ENCODE data around the gene LMLN.
"Not testable (repeated sequence)": the region's sequence is repeated elsewhere in the genome, so short reads cannot be mapped to it uniquely, and the experiment has no call there.

The LMLN gene, protein sequence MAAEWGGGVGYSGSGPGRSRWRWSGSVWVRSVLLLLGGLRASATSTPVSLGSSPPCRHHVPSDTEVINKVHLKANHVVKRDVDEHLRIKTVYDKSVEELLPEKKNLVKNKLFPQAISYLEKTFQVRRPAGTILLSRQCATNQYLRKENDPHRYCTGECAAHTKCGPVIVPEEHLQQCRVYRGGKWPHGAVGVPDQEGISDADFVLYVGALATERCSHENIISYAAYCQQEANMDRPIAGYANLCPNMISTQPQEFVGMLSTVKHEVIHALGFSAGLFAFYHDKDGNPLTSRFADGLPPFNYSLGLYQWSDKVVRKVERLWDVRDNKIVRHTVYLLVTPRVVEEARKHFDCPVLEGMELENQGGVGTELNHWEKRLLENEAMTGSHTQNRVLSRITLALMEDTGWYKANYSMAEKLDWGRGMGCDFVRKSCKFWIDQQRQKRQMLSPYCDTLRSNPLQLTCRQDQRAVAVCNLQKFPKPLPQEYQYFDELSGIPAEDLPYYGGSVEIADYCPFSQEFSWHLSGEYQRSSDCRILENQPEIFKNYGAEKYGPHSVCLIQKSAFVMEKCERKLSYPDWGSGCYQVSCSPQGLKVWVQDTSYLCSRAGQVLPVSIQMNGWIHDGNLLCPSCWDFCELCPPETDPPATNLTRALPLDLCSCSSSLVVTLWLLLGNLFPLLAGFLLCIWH

DNA sequence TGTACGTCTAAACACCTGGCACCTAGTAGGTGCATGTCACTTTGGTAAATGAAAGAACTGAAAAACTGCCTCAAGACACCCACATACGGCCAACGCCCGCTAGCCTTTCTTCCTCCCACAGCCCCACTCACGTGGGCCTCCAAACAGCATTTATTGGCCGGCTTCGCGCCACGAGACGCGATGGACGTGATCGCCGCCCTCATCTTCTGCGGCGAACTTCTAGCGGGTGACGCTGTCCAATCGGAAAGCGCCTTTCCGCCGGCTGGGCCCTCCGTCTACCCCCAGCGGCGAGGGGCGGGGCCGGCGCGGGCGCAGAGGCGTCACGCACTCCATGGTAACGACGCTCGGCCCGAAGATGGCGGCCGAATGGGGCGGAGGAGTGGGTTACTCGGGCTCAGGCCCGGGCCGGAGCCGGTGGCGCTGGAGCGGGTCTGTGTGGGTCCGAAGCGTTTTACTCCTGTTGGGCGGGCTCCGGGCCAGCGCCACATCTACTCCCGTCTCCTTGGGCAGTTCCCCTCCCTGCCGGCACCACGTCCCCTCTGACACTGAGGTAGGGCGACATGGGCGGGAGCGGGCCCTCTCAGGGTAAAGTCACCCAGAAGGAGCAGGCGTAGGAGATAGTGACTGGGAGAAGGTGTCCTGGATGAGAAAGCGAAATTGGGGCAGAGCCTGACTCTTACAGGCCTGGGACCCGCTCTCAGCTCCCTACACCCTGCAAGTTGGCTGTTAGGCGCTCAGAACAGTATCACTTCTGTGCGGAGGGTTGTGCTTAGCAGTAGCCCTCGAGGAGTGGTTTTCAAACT, at the start of gene LMLN:
Gene LMLN (plus strand): TSS at position 327 of the 803 bp plus-strand sequence. CDS start 29 bp downstream, at position 356.
- peak; percentile 93 for DNase-seq (ENCODE audit: low read depth)

DNA sequence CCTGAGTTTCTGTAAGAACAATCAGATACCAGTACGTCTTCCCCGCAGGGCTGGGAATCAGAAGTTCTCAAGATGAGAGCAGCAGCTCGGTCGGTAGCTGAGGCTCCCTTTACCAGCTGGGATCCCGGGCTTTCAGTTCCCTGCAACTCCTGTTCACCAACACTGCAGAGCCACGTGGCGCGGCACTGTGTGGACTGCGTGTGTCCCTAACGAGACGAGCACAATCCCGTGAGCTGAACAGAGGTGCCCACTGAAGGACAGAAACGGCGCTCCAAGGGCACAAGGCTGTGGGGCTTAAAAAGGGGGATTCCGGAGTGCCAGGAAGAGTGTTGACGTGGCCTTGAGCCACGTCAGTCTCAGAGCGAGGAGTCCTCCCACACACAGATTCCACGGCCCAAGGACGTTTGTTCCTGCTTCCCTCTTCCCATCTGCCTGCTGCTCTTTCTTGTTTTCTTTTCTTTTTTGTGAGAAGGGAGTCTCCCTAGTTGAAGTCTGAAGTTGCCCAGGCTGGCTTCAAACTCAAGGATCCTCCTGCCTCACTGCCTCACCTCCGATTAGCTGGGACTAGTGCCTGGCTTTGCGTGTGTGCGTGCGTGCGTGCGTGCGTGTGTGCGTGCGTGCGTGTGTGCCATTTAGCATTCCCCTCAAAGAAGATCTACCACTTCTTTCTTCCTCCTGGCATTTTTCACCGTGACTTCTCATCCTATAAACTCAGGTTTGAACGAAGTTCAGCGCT, 47.1 kb upstream of the LMLN start:
- DNase-seq (ENCODE audit: low read depth), result no peak

DNA sequence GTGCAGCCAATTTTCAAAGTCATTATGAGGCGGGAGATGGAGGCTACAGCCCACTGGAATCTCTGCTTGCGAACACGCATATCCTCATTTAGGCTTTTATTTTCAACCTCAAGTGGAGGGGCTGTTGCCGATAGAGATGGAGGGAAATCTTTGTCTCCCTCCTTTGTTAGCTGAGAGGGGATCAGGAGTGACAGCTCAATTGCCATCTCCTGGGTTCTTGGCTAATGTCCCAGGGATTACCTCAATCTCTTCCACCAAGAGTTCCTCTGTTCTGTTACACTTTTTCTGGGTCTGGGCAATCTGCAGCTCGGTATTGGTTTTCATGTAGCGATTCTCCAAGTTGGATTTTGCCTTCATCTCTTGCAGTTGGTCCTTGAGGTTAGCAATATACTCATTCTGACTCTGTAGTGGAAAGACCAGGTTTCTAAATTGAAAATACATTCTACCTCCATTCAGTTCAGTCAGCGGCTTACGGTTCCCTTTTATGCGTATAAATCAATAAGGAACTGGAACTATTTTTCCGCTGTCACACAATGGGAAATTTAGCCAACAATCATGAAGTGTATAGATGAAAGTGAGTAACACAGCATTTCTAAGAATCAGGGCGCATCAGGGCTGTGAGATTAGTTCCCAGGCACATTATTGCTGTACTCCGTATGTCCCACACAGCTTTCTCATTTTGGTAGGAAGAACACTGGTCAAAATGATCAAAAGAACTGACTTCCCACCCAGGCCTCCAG, 46.2 kb upstream of the LMLN start:
- no peak for DNase-seq (ENCODE audit: low read depth)

DNA sequence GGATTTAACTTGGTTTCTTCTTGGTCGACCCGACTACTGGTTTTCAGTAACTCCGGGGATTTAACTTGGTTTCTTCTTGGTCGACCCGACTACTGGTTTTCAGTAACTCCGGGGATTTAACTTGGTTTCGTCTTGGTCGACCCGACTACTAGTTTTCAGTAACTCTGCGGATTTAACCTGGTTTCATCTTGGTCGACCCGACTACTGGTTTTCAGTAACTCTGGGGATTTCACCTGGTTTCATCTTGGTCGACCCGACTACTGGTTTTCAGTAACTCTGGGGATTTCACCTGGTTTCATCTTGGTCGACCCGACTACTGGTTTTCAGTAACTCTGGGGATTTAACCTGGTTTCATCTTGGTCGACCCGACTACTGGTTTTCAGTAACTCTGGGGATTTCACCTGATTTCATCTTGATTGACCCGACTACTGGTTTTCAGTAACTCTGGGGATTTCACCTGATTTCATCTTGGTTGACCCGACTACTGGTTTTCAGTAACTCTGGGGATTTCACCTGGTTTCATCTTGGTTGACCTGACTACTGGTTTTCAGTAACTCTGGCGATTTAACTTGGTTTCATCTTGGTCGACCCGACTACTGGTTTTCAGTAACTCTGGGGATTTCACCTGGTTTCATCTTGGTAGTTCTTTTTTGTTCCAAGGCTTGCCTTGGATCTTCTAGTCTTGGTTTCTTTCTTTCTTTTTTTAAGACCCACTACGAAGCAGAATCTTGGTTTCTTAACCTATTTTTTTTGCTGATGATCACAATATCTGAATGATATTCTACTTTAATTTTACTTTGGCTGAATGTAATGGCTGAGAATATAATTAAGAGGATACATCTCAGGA, 38.4 kb upstream of the LMLN start:
- DNase-seq (ENCODE audit: low read depth), result not testable (repeated sequence)

DNA sequence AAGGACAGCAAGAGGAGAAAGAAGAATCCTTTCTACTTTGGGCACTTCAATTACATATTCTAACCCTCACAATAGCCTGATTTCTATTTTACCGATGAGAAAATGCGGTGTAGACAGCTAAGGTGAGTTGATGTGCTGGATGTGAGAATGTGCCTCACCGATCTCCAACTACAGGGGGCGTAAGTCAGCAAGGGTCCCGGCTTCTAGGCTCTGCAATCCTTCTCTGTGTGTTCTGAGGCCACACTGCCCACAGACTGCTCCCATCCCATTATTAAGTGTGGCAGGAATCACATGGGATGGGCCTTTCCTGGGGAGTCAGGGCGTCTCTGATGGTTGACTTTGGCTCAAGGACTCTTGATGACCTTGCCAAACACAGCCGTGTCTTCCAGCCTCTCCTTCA, 33.6 kb upstream of the LMLN start:
- no peak for DNase-seq (ENCODE audit: low read depth)

DNA sequence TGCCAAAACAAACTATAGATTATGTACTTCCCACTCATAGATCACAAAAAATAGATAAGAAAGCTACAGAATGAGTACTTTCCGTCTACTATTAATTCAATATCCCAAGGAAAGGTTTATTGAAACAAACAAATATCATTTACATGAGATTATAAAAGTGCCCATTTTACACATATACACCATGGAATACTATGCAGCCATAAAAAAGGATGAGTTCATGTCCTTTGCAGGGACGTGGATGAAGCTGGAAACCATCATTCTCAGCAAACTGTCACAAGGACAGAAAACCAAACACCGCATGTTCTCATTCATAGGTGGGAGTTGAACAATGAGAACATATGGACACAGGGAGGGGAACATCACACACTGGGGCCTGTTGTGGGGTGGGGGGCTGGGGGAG, 32.4 kb upstream of the LMLN start:
- DNase-seq (ENCODE audit: low read depth), result not testable (repeated sequence)

DNA sequence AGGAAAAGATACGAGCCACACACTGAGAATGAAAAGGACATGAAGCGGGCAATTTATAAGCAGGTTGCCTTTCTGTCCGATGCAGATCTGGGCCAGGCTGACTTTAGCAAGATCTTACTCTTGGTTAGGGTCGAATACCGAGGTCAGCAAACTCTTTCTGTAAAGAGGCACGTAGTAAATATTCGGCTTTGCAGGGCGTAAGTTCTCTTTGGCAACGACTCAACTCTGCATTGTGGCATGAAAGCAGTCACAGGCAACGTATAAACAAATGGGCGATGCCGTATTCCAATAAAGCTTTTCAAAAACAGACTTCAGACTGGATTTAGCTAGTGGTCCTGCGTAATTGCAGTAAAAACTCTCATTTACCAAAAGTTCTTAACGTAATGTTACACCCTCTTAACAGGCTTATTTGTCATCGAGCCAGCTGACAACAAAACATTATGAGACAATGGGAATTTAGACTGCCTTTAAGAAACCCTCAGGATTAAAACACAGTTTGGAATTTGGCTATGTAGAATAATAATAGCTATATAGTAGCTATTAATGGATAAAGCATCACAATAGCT, 23.1 kb upstream of the LMLN start:
- DNase-seq (ENCODE audit: low read depth), result no peak

DNA sequence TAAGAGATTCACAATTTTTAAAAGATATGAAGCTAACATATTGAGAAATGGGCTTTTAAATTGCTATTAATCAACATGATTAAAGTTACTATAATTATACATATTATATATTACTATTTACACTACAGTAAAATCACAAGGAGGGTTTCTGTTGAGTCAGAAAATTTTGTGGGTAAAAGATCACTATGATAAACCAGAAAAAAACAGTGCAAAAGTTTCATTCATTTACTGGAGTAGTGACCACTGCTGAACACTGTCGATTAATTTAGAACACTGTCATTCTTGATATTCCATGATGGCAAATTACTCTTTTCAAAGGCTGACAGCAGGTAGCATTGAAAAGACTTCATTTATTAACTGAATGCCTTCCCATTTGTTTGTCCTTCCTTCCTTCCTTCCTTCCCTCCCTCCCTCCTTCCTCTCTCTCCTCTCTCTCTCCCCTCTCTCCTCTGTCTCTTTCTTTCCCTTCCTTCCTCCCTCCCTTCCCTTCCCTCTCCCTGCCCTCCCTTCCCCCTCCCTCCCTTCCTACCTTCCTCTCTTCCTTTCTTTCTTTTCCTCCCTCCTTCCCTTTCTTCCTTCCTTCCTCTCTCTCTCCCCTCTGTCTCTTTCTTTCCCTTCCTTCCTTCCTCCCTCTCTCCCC, 19.2 kb upstream of the LMLN start:
- no peak for DNase-seq (ENCODE audit: low read depth)

DNA sequence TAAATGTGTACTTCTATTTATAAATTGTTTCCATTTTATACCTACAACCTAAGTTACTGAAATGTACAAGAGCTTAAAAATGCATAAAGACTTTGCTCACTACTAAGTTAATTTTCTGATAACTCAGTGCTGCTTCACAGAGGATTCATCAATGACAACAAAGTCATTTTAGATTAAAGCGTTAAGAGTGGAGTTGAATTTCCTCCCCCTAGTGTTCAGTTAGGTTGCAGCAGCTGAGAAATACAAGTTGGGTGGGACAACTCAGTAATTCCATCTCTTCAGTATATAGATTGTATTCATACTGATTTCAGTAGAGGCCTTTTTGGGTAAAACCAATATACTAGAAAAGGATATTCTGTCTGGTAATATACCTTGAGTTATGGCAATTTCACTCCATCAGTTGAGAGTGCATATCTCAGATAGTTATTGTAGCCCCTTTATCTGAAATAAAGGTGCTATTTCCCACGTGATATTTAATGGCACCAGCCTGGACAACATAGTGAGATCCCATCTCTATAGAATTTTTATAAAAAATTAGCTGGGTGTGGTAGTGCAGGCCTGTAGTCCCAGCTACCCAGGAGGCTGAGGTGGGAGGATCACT, 17.0 kb upstream of the LMLN start:
- no peak for DNase-seq (ENCODE audit: low read depth)

DNA sequence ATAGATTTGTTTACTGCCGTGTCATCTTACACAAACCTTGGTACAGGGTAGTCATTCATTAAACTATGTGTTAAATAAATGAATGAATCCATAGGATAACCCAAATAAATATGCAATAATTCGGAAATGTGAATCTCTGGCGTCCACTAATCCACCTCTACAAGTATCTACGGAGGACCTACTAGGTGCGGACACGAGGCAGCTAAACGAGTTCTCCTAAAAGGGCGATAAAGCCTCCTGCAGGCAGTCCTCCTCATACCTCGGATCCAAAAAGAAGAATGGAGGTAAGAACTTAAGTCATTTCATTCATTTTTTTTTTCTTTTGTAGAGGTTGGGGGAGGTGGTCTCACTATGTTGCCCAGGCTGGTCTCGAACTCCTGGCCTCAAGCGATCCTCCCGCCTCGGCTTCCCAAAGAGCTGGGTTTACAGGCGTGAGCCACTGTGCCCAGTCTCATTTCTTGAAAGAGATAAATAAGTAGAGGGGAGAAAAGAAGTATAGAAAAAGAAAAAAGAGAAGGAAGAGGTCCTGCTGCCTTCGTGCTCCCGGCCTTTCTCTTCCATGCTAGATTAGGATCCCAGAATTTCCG, 10.7 kb upstream of the LMLN start:
- no peak for DNase-seq (ENCODE audit: low read depth)

DNA sequence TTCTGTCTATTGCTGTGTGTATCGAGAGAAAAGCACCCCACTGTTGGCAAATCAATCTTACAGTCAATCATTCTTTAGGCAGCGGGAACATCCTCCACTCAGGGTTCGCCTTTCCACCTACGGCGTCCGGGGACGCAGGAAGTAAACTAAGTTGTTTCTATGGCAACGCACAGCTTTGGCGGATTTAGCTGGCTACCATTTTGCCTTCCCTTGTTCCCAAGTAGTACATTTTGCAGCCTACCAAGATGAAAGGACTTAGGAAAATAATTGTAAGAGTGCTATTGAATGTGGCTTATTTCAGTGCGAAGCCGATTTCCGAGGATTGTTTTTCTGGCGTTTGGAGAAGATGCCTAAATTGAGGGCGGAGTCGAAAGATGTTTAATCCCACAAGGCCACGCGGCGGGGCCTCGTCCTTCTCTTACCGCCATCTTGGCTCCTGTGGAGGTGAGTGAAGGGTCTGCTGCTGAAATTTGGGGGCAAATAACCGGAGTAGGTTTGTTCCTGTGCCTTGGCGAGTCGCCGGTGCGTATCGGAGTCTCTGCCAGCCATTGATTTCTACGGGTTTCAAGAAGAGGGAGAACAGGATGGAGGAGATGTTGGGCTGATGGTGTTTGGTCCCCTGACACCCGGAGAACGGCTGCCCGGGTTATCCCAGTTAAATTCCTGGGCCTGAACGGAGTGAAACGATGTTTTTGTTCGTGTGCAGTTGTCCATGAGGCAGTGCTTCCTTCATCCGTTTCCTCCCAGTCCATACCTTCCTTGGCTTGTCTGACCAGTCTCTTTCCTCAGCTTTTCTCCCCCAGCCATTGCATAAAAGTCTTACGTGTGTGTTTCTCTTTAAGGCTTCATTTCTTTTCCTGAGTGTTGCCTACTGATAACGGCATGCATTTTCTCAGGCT, 10.0 kb upstream of the LMLN start, which contains the start of gene RPL35A:
Gene RPL35A (plus strand): TSS at position 413 of the 899 bp plus-strand sequence. CDS start 778 bp downstream, outside the sequence.
- peak; percentile 68 for DNase-seq (ENCODE audit: low read depth)

DNA sequence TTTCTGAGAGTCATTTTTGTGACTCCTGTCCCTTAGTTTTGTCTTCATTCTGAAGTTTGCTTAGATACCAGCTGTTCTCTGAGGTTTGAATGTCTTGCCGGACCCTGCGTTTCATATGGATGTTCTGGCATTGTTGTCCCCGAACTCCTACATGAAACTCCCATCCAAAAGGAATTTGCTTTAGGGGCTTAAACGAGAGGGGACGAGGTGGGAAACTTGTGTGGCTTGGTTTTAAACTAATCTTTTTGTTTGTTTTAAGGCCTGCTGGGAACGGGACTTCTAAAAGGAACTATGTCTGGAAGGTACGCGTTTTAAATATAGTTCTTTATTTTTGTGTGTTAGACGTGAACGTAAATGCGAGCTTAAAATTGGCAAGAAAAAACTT, 9.3 kb upstream of the LMLN start:
- no peak for DNase-seq (ENCODE audit: low read depth)

DNA sequence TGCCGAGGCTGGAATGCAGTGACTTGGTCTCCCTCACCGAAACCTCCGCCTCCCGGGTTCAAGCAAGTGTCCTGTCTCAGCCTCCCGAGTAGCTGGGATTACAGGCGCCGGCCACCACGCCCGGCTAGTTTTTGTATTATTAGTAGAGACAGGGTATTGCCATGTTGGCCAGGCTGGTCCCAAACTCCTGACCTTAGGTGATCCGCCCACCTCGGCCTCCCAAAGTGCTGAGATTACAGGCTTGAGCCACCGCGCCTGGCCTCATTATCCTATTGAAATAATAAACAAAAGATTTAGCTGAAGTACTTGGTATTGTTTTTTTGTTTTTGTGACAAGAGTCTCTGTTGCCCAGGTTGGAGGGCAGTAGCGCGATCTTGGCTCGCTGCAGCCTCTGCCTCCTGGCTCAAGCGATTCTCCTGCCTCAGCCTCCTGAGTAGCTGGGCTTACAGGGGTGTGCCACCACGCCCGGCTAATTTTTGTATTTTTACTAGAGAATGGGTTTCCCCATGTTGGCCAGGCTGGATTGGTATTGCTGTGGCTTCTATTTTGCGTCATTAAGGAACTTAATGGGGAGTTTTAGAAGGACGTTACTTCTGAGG, 8.5 kb upstream of the LMLN start:
- no peak for DNase-seq (ENCODE audit: low read depth)

DNA sequence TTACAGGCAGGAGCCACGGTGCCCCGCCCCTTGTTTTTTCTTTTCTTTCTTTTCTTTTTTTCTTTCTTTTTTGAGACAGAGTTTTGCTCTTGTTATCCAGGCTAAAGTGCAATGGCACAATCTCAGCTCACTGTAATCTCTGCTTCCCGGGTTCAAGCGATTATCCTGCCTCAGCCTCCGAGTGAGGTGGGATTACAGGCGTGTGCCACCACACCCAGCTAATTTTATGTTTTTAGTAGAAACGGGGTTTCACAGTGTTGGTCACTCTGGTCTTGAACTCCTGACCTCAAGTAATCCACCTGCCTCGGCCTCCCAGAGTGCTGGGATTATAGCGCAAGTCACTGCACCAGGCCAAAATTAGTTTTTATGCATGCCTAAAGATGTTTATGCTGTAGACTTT, 7.6 kb upstream of the LMLN start:
- DNase-seq (ENCODE audit: low read depth), result no peak

DNA sequence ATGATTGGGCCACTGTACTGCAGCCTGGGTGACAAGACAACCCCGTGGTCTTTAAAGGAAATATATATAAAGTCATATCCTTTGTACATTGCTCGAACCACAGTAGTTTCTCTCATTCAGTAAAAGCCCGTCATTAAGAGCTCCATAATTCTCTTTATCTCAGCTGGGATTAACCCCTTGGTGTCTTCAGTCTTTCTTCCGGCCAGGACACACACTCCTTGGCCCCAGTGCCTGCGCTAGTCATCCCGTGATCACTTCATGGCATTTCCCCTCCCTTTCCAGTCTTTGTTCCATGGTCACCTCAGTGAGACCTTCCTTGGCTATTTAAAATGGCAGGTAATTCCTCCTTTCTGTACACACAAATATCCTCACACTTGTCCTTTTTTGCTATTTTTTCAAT, 6.7 kb upstream of the LMLN start:
- DNase-seq (ENCODE audit: low read depth), result no peak

DNA sequence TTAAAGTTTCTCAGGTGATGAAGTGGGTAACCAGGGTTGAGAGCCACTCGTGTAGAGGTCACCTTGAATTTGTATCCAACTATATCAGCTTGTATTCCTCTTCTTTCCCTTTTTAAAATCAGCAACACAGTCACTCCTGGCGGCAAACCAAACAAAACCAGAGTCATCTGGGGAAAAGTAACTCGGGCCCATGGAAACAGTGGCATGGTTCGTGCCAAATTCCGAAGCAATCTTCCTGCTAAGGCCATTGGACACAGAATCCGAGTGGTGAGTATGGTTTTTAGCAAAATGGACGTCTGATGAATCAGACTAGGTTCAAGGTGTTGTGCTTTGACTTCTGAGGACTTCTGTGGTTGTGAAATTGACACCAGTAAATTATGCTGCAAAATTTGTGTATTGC, 6.1 kb upstream of the LMLN start:
- no peak for DNase-seq (ENCODE audit: low read depth)

DNA sequence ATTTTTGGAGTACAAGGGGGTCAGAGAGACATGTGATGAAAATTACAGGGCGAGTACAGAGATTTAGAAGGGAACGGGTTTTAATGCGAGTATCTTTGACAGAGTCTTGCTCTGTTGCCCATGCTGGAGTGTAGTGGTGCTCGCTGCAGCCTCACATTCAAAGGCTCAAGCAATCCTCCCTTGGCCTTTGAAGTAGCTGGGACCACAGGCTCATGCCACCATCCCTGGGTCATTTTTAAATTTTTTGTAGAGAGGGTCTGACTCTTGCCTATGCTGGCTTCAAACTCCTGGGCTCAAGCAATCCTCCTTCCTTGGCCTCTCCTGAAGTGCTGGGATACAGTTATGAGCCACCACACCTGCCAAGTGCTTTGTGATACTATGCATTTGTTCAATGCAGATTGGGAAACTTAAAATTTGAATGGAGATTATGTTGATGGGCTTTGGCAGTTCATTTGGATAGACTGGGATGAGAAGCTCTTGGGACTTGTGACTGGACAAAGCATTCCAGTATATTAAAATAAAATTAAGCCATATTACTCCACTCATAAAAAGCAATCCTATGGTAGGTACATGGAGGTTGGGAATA, 4.0 kb upstream of the LMLN start:
- no peak for DNase-seq (ENCODE audit: low read depth)

Measured in stimulated activated CD8-positive, alpha-beta memory T cell treated with anti-CD3 and anti-CD28 coated beads, Interleukin-12 subunit alpha, Interleukin-12 subunit beta, amount 100 ng/mL, for 4 hours (primary cell).